NCI-H2081 treated with DMSO at 0.1 percent for 48 hours (cell line): ENCODE measurements around the gene RCBTB2.

Experiments used
- DNase-seq: peaks from one replicate; lab custom pipeline; 2025; lab: John Stamatoyannopoulos, UW

The RCBTB2 gene

DNA sequence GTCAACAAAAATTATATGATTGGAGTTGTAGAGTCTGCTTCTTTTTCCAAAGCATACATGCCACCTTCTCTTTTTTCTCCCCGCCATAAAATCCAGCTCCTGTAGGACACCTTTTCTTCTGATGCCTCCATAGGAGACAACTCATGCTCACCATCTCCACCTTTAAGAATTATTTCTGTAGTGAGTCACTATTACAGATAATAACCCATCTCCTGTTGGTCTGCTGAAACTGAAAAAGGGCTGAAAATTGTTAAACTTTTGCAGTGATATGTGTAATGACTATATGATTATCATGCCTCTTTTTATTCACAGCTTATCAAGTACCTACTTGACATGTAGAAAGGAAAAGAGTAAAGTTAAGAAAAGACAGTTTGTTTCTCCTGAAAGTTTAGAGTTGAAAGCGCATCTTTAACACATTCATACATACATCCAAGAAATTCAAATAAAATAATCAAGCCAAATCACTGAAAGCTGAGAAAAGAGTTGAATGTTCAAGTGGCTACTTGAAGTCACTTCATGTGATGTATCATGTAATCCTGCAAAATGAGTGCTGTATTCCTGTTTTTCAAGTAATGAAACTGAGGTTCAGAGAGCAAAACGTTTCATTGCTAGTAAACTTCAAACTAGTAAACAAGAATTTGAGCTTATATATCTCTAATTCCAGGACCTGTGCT is 84.5 kb downstream of the RCBTB2 start:
- no peak for DNase-seq

DNA sequence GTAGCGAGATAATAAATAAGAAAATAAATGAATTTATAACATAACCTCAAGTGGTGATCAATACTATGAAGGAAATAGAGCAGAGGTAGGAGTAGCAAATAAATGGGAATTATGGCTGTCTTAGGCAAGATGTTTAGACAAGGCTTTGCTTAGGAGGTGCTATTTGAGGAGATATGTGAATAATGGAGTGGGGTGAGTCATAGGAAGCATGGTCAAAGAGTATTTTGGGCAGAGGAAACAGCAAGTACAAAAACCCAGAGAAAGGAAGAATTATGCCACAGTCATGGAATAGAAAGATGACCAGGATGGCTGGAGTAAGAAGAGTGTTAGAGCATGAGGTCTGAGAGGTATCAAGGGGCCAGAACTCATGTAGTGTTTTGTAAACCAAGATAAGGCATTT is 86.4 kb downstream of the RCBTB2 start:
- DNase-seq = no peak

DNA sequence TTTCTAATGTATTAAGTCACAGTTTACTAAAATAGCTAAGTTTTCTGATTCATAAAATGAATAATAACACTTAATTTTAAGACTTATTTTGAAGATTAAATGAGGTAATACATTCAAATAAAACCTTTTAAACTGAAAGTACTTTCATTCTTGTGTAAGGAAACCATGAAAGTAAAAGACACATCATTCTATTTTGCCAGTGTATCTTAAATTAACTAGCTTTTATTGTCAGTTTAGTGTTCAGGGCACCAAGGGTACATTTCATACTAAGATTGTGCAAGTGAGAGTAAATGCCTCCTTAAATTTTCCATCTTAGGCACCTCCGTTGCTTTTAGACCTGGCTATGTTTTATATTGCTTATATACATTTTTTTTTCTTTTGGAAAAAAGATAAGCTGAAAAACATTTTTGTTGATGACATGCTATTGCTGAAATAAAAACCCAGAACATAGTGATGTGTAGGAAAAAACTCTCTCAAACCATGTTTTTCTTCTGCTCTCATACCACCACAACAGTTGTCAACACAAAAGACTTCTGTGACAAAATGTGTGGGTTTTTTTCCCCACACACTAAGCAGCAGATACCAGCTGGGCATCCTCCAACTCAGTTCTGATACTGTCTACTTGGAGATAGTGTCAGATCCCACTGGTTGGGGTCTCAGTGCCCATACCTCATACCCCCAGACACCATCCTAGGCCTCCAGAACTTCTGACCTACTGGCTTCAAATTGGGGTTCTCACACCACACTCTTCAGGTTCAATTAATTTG is 89.3 kb downstream of the RCBTB2 start:
- DNase-seq = no peak
